Endothelial cell of umbilical vein (primary cell): ENCODE results near the gene MTPN.

Experiments
- EZH2 ChIP-seq: IDR thresholded peaks from 2 replicates; pipeline ENCODE4 v1.6.1; 2012; ENCODE audit warnings: borderline replicate concordance, low read depth, mild to moderate bottlenecking, moderate library complexity, low read length, inconsistent platforms; ENCODE audit not compliant: severe bottlenecking
- JUN ChIP-seq: IDR thresholded peaks from 2 replicates; pipeline ENCODE4 v1.6.1; 2011; ENCODE audit warnings: borderline replicate concordance, low read depth; ENCODE audit not compliant: insufficient read length, insufficient read depth
- MYC ChIP-seq: IDR thresholded peaks from one replicate; pipeline ENCODE4 v1.6.1; 2011; ENCODE audit warnings: mild to moderate bottlenecking, low read depth, low read length
- POLR2A ChIP-seq: IDR thresholded peaks from 2 replicates; pipeline ENCODE4 v1.6.1; 2012; ENCODE audit warnings: low read depth, mild to moderate bottlenecking, control low read depth, low read length
- POLR2AphosphoS5 ChIP-seq: IDR thresholded peaks from 2 replicates; pipeline ENCODE4 v1.6.1; 2012; ENCODE audit warnings: low read depth, mild to moderate bottlenecking, control low read depth, low read length, moderate library complexity; ENCODE audit not compliant: insufficient read depth
- TF ChIP-seq, protein P1 (sequence below), 2 donors: IDR thresholded peaks; 1 replicate in 1 of 2; 2 replicates in 1 of 2; pipeline ENCODE4 v1.5.1; 2011; ENCODE audit warnings: low read length in 2 of 2, mild to moderate bottlenecking in 2 of 2, moderate library complexity in 2 of 2, control low read depth in 1 of 2, inconsistent platforms in 1 of 2, low read depth in 1 of 2; ENCODE audit not compliant: insufficient read depth in 1 of 2; ENCODE audit errors: extremely low read depth in 1 of 2

DNA sequence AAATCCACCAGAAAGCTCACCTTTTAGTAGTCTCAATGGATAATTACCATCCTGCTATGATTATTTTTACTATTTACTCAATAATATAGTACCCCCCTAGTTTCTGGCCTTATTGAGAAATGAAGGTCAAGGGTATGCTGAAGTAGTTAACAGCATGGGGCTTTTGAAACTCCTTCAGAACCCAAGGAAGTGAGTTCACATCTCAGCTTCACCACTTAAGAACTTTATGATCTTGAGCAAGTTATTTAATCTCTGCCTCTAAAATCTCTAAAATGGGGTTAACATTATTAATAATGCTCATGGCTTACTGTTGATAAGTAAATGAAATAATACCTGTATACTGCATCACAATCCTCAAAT is 5.8 kb downstream of the MTPN start:
- TF ChIP-seq POLR2A (no peak), JUN (no peak), EZH2 (no peak), POLR2AphosphoS5 (no peak), MYC (no peak)
- TF ChIP-seq, protein P1, sequence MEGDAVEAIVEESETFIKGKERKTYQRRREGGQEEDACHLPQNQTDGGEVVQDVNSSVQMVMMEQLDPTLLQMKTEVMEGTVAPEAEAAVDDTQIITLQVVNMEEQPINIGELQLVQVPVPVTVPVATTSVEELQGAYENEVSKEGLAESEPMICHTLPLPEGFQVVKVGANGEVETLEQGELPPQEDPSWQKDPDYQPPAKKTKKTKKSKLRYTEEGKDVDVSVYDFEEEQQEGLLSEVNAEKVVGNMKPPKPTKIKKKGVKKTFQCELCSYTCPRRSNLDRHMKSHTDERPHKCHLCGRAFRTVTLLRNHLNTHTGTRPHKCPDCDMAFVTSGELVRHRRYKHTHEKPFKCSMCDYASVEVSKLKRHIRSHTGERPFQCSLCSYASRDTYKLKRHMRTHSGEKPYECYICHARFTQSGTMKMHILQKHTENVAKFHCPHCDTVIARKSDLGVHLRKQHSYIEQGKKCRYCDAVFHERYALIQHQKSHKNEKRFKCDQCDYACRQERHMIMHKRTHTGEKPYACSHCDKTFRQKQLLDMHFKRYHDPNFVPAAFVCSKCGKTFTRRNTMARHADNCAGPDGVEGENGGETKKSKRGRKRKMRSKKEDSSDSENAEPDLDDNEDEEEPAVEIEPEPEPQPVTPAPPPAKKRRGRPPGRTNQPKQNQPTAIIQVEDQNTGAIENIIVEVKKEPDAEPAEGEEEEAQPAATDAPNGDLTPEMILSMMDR (IDR thresholded peaks at IDR 0.05; ENCODE audit: extremely low read depth in 1 of 2, insufficient read depth in 1 of 2, low read depth in 1 of 2, low read length in 2 of 2), result no peak
